HCEC 1CT (cell line): ENCODE measurements around the gene ASZ1.

Experiments used
- DNase-seq: peaks from one replicate; pipeline ENCODE4 v3.0.0-alpha.2; 2017

Gene ASZ1

DNA sequence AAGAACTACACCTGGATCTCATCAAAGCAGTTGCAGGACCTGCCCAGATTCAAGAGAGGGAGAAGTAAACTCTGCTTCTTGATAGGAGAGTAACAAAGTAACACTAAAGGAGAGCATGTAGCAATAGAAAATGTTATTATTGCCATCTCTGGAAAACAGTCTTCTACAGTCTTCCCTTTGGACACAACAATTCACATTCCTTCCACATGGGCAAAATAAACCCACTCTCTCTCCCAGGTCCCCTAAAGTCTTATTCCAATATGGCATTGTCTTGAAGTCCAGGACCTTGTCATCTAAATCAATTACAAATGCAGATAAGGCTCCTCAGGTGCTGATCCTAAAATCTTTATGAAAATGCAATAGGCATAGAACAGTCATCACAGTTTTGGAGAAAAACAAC lies 94.1 kb downstream of the ASZ1 start:
- no peak for DNase-seq

DNA sequence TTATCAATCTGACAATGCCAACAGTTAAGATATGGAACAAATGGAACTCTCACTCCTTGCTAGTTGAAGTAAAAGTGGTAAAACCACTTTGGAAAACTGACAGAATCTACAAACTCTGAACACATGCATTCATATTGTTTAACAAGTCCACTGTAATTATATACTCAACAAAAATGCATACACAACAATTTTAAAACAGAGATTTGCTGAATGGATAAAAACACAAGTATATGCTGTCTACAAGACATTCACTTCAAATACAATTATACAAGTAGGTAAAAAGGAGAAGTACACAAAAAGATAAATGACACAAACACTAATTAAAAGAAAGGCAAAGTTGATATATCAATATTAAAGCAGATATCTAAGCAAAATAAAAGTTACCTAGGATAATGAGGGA lies 95.3 kb downstream of the ASZ1 start:
- DNase-seq = no peak

DNA sequence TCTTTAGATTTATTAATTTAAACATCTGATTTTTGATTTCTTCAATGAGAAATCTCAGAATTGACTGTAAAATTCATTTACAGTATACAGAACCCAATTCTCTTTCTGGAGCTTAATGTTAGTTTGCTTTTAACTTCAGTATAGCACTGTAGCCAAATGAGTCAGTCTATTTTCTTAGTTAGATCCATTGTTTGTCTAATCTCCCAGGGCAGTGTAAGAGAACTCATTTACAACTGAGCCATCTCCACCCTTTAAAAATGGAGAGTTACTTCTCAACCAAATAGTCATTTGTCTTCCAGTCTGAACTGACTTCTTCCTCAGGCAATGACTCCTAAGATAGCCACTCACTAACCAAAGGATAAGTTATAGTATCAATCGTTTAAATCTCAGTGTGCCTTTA lies 101.5 kb downstream of the ASZ1 start:
- no peak for DNase-seq

DNA sequence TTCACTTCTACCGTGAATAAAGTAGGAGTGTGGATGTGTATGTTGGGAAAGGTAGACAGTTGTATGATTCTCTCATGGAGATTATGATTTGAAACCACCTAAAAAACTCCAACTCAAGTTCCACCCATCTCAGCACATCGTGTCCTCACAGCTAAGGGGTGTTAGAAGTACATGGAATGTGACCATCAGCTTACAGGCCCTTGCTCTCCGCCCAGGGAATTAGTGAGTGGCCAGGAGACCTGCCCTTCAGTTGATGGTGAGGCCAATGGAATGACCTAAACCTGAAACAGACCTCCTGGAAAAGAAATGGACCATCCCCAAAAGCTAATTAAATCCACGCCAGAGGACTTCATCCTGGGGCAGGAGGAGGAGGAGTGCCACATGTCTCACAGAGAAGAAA lies 102.3 kb downstream of the ASZ1 start:
- DNase-seq = no peak

DNA sequence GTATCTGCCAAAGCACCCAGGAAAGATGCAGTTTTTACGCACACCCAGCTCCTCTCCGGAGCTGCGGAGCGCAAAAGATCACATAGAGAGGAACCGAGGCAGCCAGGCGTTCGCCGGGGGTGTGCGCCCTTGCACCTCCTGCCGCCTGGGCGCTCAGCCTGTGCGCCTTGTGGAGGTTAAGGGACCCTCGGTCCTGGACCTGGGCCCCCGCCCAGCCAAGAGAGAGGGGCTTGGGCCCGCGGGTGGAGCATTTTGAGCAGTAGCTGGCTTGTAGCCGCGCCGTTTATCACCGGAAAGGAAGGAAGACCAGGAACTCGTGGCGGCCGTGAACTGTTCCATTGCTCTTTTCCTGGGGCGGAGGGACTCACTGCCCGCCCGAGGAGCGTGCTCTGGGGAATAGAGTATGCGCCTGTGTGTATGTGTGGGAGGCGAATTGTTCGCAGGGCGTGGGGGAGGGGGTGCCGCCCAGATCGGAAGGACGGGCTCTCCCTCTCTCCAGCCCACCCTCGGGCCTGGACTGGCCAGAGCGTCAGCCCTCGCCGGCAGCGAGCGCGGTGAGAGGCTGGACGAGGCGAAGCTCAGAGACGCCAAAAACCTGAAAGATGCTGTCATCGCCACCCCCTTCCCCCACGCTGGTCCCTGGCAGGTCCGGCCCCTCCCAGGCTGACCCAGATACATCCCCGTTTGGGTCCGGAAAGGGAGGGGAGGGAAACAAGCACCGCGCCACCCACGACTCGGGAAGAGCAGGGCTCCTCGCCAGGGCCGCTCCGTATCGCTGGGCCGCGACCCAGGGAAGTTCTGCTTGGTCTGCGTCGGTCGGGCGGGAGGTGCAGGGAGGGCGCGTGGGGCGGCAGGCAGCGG lies 103.2 kb downstream of the ASZ1 start:
- no peak for DNase-seq

DNA sequence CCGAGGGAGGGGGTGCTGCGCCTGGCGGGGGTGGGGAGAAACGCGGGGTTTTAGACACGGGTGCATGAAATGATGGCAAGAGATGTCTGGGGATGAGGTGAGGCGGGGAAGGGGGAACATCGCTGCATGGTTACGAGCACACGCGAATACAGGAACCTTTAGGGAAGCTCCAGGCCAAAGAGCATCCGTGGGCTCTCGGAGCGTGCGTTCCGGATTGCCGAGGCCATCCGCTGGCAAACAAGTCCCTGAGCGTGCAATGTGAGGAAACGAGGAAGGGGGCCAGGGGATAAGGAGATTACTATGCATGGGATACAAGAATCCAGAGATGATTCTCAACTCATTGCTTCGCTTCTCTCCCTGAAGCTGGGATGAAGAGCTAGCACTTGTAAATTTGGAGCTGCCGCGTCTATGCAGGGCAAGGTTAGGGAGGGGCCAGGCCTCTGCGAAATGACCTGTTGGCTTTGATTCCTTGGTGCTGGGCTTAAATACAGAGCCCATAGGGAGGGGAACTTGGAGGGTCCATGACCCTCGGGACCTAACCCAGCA lies 103.9 kb downstream of the ASZ1 start:
- DNase-seq = no peak

DNA sequence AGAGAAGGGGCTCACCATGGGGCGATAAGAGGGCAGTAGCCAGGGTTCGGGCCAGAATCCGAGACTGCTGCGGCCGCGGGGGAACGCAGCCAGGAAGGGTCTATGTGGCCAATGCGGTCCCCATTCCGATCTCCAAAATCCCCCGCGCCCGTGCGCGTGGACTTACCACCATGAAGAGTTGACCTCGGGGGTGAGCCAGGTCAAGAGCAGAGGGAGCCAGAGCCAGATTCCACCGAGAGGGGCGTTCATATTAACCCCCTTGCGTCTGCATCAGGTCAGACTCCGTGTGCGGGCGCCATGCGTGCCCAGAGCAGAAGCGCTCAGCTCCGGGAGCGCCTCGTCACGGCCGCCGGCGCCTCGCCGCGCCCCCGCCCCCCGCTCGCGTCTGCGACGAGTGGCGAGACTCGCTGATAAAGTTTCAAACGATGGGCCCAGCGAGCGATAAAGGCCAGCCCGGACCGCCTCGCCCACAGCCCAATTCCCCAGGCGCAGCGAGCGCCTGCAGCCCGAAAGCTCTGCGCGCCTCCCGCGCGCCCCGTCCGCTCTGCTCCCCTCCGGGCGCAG lies 104.5 kb downstream of the ASZ1 start, which contains the start of gene WNT2:
Gene WNT2 (minus strand): TSS at position 318 of the 564 bp plus-strand sequence. CDS start 69 bp downstream, at position 249.
- DNase-seq = no peak

DNA sequence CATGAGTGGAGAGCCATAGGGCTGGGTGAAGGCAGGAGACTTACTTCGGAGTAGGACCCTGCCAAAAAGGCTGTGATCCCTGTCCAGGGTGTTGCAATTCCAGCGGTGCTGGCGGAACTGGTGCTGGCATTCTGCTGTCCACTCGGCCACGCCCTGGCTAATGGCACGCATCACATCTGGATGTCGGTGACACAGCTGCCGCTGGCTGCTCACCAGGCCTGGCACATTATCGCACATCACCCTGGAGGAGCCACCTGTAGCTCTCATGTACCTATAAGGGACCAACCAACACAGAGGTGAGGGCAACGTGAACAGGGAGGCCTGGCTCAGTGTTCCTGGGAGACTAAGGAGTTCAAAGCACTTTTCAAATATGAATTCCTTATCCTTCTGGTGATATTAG lies 106.8 kb downstream of the ASZ1 start:
- no peak for DNase-seq

DNA sequence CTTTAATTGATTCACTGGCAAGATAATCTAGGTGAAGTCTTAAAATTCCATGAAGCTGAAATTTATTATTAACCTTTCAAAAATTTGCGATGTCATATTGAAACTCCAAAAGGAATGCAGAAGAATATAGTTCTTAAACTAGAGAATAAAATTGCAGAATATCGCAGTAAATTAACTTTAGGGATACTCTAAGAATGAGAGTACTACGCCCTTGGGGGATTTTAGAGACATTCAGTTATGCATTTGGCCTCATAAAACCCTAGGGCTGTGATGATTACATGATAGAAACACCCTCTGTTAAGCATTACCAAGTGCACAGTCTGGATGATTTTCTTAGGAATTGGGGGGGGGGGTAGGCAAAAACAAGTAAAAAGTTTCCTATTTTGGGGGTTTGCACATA lies 108.1 kb downstream of the ASZ1 start:
- DNase-seq = no peak

DNA sequence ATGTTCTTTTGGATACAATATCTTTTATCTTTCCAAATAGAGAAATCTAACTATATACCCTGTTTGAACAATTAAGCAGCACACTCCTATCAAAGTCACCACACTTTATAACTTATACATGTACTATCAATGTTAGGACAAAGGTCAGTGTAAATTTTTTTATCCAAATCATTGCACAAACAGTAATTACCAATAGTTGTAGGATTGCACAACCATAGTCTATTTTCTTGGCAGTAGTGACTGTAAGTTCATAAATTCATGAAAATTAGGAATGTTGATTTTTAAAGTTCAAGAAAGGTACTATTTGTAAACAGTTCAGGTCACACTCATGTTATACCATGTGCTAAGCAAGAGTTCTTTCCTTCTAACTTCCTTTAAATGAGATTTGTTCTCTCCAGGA lies 113.7 kb downstream of the ASZ1 start:
- DNase-seq = no peak
